Gastroesophageal sphincter (tissue), 4 donors: ENCODE measurements around the gene STAU1. TPM values are rescaled to one million over a fixed set of nuclear protein-coding genes. Genes with fewer than 3 reads are reported as not detected.
"Not testable (repeated sequence)": the region's sequence is repeated elsewhere in the genome, so short reads cannot be mapped to it uniquely, and the experiment has no call there.

Experiments
- ATAC-seq: fragments of 150-250 bp; one replicate; pipeline ENCODE4 v1.9.1; 2016; ENCODE audit warnings: mild to moderate bottlenecking, moderate library complexity
- H3K27ac ChIP-seq, 4 donors: fragments of 200-600 bp; sonication (generic) in 3 of 4; 1 replicate in 3 of 4; 2 replicates in 1 of 4; pipeline ENCODE4 v1.5.1; 2016 to 2019
- H3K27me3 ChIP-seq: fragments of 200-600 bp; sonication (generic); one replicate; pipeline ENCODE4 v1.5.1; 2019
- H3K36me3 ChIP-seq, 2 donors: fragments of 200-600 bp; sonication (generic); one replicate each; pipeline ENCODE4 v1.5.1; 2019; ENCODE audit warnings: control low read depth in 1 of 2
- H3K4me1 ChIP-seq, 3 donors: fragments of 200-600 bp; sonication (generic); 1 replicate in 2 of 3; 2 replicates in 1 of 3; pipeline ENCODE4 v1.5.1; 2016 to 2019; ENCODE audit warnings: control low read depth in 2 of 3
- H3K4me3 ChIP-seq, 2 donors: fragments of 200-600 bp; sonication (generic); one replicate each; pipeline ENCODE4 v1.5.1; 2019; ENCODE audit warnings: mild to moderate bottlenecking in 1 of 2, moderate library complexity in 1 of 2
- H3K9me3 ChIP-seq, 3 donors: fragments of 200-600 bp; sonication (generic); one replicate each; pipeline ENCODE4 v1.5.1; 2017 to 2019; ENCODE audit warnings: control low read depth in 2 of 3
- EP300 ChIP-seq: sonication (generic); formaldehyde crosslinking; IDR thresholded peaks from one replicate; pipeline ENCODE4 v1.6.1; 2017; ENCODE audit warnings: antibody characterized with exemption, mild to moderate bottlenecking
- POLR2A ChIP-seq, 2 donors: fragments of 450-650 bp; IDR thresholded peaks; one replicate each; pipeline ENCODE4 v1.6.1; 2017; ENCODE audit warnings: antibody characterized with exemption in 2 of 2, mild to moderate bottlenecking in 2 of 2, moderate library complexity in 1 of 2
- POLR2AphosphoS5 ChIP-seq: sonication (generic); formaldehyde crosslinking; IDR thresholded peaks from one replicate; pipeline ENCODE4 v1.6.1; 2017; ENCODE audit warnings: antibody characterized with exemption
- WGBS, 2 donors: methylation state at CpG; one replicate each; pipeline ENCODE4 v1.1.5; 2018; ENCODE audit warnings: low coverage in 1 of 2; 5-methylcytosine and 5-hydroxymethylcytosine counted together
- total RNA-seq, 4 donors: library from RNA; depleted of rRNA; stranded (reverse); fragments of >200 nt; gene quantifications; one replicate each; pipeline ENCODE4 v1.1.0, GENCODE V29; 2016
- TF ChIP-seq, protein P1 (sequence below), 4 experiments: fragments of 200-600 bp in 2 of 4; fragments of 450-650 bp in 2 of 4; sonication (generic) in 1 of 4; IDR thresholded peaks; one replicate each; pipeline ENCODE4 v1.5.1; 2017 to 2019; ENCODE audit warnings: antibody characterized with exemption in 4 of 4, mild to moderate bottlenecking in 2 of 4, moderate library complexity in 2 of 4

The STAU1 gene
- total RNA-seq, 4 donors from 2014 or later = 86.3 to 134 (median 104) TPM

- peak overlapping the region; percentile 75 to 86 for H3K4me3 ChIP-seq
- H3K27ac ChIP-seq = peak overlapping the region; percentile 78 to 98 (median 94)
- no peak for ATAC-seq
- 0% methylated on average over 7 of the region's 29 CpGs; no CpG with 5 or more reads in 1 of the 2 donors for WGBS, 2 donors
- no peaks in the 10 kb centered on the region for H3K27me3 ChIP-seq
- no peak for TF ChIP-seq POLR2AphosphoS5
- TF ChIP-seq POLR2A (IDR thresholded peaks at IDR 0.05) = no peak
- no peak for TF ChIP-seq EP300
- TF ChIP-seq, protein P1, sequence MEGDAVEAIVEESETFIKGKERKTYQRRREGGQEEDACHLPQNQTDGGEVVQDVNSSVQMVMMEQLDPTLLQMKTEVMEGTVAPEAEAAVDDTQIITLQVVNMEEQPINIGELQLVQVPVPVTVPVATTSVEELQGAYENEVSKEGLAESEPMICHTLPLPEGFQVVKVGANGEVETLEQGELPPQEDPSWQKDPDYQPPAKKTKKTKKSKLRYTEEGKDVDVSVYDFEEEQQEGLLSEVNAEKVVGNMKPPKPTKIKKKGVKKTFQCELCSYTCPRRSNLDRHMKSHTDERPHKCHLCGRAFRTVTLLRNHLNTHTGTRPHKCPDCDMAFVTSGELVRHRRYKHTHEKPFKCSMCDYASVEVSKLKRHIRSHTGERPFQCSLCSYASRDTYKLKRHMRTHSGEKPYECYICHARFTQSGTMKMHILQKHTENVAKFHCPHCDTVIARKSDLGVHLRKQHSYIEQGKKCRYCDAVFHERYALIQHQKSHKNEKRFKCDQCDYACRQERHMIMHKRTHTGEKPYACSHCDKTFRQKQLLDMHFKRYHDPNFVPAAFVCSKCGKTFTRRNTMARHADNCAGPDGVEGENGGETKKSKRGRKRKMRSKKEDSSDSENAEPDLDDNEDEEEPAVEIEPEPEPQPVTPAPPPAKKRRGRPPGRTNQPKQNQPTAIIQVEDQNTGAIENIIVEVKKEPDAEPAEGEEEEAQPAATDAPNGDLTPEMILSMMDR (IDR thresholded peaks at IDR 0.05) = peak in 1 of 4 experiments; percentile 5
- no peaks in the 10 kb centered on the region for H3K36me3 ChIP-seq
- no peaks in the 10 kb centered on the region for H3K9me3 ChIP-seq
- peaks cover 0 to 49% (median 8%) of the 10 kb centered on the region in 3 donors for H3K4me1 ChIP-seq
These were observed 744 bp downstream of the STAU1 start for GRCh38 chr20:49187330-49187850.

DNA sequence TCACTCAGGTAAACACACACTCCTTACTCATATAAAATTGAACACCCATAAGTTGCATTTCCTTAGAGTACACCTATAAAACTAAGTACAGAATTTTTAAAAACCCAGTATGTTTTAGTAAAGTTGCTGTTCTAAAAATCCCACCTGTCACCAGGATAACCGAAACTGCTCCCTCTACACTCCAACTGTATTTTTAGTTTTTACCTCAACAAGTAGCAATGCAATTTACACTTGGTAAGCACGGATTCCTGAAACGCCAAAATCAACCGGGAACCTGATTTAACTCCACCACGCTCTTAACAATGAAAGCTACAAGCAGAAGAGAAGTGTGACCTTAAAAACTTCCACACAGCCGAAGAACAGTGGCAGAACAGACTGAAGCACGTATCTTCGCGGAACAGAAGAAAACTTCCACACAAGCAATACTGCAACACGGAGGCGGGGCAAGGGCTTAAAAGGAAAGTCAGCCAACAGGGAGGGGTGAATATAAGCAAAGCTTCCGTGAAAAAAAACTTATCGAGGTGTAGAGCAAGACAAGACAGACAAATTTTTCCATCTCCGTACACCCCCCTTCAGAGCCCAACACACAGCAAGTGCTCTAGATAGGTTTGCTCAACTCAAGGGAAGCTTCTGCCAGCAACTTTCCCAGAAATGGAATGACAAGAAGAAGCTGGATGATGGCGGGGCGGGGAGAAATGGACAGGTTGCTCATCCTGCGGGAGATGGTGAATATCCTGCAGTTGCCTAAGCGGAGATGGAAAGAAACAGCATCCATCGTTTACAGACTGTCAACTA, 1.4 kb downstream of the STAU1 start:
- TF ChIP-seq POLR2AphosphoS5 (peak; percentile 17), EP300 (no peak)

GRCh38 chr20:49185071-49185761, 2.9 kb downstream of the STAU1 start:
- Histone ChIP-seq H3K36me3 (no peaks in the 10 kb centered on the region), H3K4me3 (no peak overlapping the region), H3K27ac (peak overlapping the region in 1 of 4 donors; percentile 94), H3K9me3 (no peaks in the 10 kb centered on the region), H3K4me1 (peaks cover 0 to 70% (median 12%) of the 10 kb centered on the region in 3 donors), H3K27me3 (no peaks in the 10 kb centered on the region)
- TF ChIP-seq POLR2AphosphoS5 (no peak), EP300 (no peak), POLR2A (IDR thresholded peaks at IDR 0.05) (no peak)
- TF ChIP-seq, protein P1 (IDR thresholded peaks at IDR 0.05) = no peak
- 62 to 63% methylated on average over 6 of the region's 6 CpGs for WGBS, 2 donors
- ATAC-seq = no peak

More for the DNA sequence above, 1.4 kb downstream of the STAU1 start:
- Histone ChIP-seq H3K27ac (peak overlapping the region; percentile 78 to 98 (median 94)), H3K4me1 (peaks cover 0 to 55% (median 8%) of the 10 kb centered on the region in 3 donors), H3K36me3 (no peaks in the 10 kb centered on the region), H3K4me3 (peak overlapping the region; percentile 75 to 86), H3K27me3 (no peaks in the 10 kb centered on the region), H3K9me3 (no peaks in the 10 kb centered on the region)
- peak; percentile 23 for ATAC-seq
- 0 to 1% methylated on average over 16 to 19 of the region's 19 CpGs for WGBS, 2 donors

DNA sequence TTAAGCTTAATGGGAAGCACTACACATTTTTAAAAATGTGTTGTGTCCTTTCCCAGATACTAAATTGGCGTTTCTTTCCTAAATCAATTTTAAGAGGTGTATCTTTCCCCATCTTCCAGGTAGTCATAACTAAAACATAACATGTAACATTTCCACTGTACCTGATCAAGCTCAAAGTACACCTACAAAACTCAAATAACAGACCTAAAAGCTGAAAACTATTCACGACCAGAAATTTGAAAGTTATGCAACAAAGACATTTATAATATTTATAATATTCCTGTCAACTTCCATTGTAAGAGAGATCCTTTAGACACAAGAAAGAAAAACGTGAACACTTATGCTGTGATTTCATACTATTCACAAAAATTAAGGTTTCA, 3.5 kb downstream of the STAU1 start:
- Histone ChIP-seq H3K36me3 (no peaks in the 10 kb centered on the region), H3K4me3 (no peak overlapping the region), H3K4me1 (peaks cover 0 to 76% (median 12%) of the 10 kb centered on the region in 3 donors), H3K9me3 (no peaks in the 10 kb centered on the region), H3K27ac (no peak overlapping the region), H3K27me3 (no peaks in the 10 kb centered on the region)
- 36 to 42% methylated on average over 3 of the region's 3 CpGs for WGBS, 2 donors
- ATAC-seq = no peak
- TF ChIP-seq POLR2A (IDR thresholded peaks at IDR 0.05) (no peak), POLR2AphosphoS5 (no peak), EP300 (no peak)

GRCh38 chr20:49184084-49184501, 4.0 kb downstream of the STAU1 start:
- H3K9me3 ChIP-seq, H3K36me3 ChIP-seq, H3K27me3 ChIP-seq, H3K27ac ChIP-seq, H3K4me3 ChIP-seq, ATAC-seq: not testable (repeated sequence)
- 58 to 74% methylated on average over 2 to 3 of the region's 5 CpGs for WGBS, 2 donors
- peaks cover 0 to 82% (median 12%) of the 10 kb centered on the region in 3 donors for H3K4me1 ChIP-seq

DNA sequence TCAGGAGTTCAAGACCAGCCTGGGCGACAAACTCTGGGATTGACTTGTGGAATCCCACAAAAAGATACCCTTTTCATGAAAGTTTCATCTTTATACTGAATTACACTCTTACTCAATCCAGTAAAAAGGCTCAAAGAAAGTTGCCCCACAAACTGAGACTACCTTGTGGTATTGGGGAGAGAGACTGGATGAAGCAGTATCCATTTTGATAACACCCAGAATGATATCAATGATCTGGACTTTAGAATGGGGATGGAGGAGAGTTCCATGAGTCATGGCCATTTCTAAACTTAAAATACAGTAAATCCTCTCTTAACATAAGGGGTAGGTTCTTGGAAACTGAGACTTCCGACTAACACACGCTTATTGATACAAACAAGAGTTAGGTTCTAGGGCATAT, 4.7 kb downstream of the STAU1 start:
- Histone ChIP-seq H3K9me3 (no peaks in the 10 kb centered on the region), H3K4me3 (no peak overlapping the region), H3K27me3 (no peaks in the 10 kb centered on the region), H3K36me3 (peaks cover 0 to 4% of the 10 kb centered on the region in 2 donors), H3K4me1 (peaks cover 0 to 80% (median 12%) of the 10 kb centered on the region in 3 donors), H3K27ac (no peak overlapping the region)
- TF ChIP-seq POLR2AphosphoS5 = no peak
- no peak for TF ChIP-seq EP300
- TF ChIP-seq, protein P1 (IDR thresholded peaks at IDR 0.05) = no peak
- no peak for TF ChIP-seq POLR2A (IDR thresholded peaks at IDR 0.05)
- WGBS, 2 donors = 89 to 96% methylated on average over 3 of the region's 3 CpGs
- ATAC-seq = no peak
